ENCODE data around the gene ABTB2. TPM values are rescaled to one million over a fixed set of nuclear protein-coding genes. Genes with fewer than 3 reads are reported as not detected.

The ABTB2 gene
- total RNA-seq, 4 donors from 2014 or later = 7.1 to 9.3 (median 7.7) TPM

- WGBS, 2 donors = 56 to 66% methylated on average over 6 of the region's 6 CpGs
- DNase-seq (ENCODE audit: low spot score in 2 of 2) = no peak
- no peak overlapping the region for H3K4me3 ChIP-seq
- peaks cover 0 to 58% (median 18%) of the 10 kb centered on the region in 4 donors for H3K4me1 ChIP-seq
- no peaks in the 10 kb centered on the region for H3K27me3 ChIP-seq
- H3K27ac ChIP-seq = peak overlapping the region in 1 of 4 donors; percentile 1
- TF ChIP-seq POLR2A (IDR thresholded peaks at IDR 0.05) = no peak
- H3K9me3 ChIP-seq = no peaks in the 10 kb centered on the region
- H3K36me3 ChIP-seq = no peaks in the 10 kb centered on the region
Observed at GRCh38 chr11:34268906-34269430, 88.8 kb downstream of the ABTB2 start.

DNA sequence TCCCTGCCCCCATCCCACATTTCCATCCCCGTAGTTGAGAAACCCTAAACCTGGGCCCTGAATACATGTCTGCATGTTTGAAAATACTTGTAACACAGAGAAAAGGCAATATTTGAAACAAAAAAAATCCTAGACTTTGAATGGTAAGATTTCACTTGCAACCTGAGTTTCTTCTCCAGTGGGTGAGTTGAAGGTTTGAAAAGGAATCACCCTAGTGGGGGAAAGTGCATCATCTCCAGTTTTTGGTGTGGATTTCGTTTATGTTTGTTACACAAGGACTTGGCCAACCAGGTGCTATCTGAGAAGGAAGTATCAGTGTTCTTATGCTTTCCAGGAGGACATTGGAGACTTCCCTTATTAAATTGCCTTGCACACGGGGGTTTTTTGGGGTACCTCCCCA is 90.4 kb downstream of the ABTB2 start:
- H3K27ac ChIP-seq = peak overlapping the region; percentile 29 to 87 (median 54)

DNA sequence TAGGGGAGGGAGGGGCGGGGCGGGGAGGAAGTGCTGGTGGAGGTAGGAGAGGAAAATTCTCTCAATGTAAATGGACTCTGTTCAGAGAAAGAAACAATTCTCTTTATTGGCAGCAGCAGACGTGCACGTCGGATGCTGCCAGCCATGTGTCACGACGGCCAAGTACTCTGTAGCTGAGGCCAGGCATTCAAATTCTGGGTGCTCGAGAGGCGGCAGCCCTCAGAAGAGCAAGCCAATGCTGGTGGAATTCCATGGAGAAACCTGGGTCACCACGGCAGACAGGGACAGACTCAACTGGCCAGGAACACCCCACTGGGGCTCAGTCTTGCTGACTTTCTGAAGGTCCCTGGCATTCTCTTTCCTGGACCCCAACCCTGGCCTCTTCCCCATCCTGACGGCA is 90.8 kb downstream of the ABTB2 start:
- peaks cover 0 to 71% (median 29%) of the 10 kb centered on the region in 4 donors for H3K4me1 ChIP-seq
- DNase-seq (ENCODE audit: low spot score in 2 of 2) = no peak
- H3K27me3 ChIP-seq = no peaks in the 10 kb centered on the region
- 17 to 26% methylated on average over 8 to 11 of the region's 11 CpGs for WGBS, 2 donors
- peak overlapping the region; percentile 29 to 87 (median 54) for H3K27ac ChIP-seq
- TF ChIP-seq, protein P1, sequence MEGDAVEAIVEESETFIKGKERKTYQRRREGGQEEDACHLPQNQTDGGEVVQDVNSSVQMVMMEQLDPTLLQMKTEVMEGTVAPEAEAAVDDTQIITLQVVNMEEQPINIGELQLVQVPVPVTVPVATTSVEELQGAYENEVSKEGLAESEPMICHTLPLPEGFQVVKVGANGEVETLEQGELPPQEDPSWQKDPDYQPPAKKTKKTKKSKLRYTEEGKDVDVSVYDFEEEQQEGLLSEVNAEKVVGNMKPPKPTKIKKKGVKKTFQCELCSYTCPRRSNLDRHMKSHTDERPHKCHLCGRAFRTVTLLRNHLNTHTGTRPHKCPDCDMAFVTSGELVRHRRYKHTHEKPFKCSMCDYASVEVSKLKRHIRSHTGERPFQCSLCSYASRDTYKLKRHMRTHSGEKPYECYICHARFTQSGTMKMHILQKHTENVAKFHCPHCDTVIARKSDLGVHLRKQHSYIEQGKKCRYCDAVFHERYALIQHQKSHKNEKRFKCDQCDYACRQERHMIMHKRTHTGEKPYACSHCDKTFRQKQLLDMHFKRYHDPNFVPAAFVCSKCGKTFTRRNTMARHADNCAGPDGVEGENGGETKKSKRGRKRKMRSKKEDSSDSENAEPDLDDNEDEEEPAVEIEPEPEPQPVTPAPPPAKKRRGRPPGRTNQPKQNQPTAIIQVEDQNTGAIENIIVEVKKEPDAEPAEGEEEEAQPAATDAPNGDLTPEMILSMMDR (IDR thresholded peaks at IDR 0.05) = no peak
- no peak for TF ChIP-seq POLR2A (IDR thresholded peaks at IDR 0.05)
- TF ChIP-seq EP300 (IDR thresholded peaks at IDR 0.05) = no peak
- H3K36me3 ChIP-seq = no peaks in the 10 kb centered on the region
- no peaks in the 10 kb centered on the region for H3K9me3 ChIP-seq
- H3K4me3 ChIP-seq = no peak overlapping the region

More for the DNA sequence above, 90.4 kb downstream of the ABTB2 start:
- Histone ChIP-seq H3K4me3 (no peak overlapping the region), H3K36me3 (no peaks in the 10 kb centered on the region), H3K9me3 (no peaks in the 10 kb centered on the region), H3K27me3 (no peaks in the 10 kb centered on the region), H3K4me1 (peaks cover 0 to 67% (median 28%) of the 10 kb centered on the region in 4 donors)
- WGBS, 2 donors = 53 to 63% methylated on average over 3 of the region's 3 CpGs
- TF ChIP-seq EP300 (IDR thresholded peaks at IDR 0.05) (no peak), POLR2A (IDR thresholded peaks at IDR 0.05) (no peak)
- TF ChIP-seq, protein P1 (IDR thresholded peaks at IDR 0.05) = no peak
- DNase-seq (ENCODE audit: low spot score in 2 of 2) = no peak

GRCh38 chr11:34266090-34266912 is 91.5 kb downstream of the ABTB2 start:
- Histone ChIP-seq H3K4me1 (peaks cover 0 to 76% (median 29%) of the 10 kb centered on the region in 4 donors), H3K27ac (peak overlapping the region; percentile 29 to 87 (median 54)), H3K27me3 (no peaks in the 10 kb centered on the region), H3K36me3 (no peaks in the 10 kb centered on the region), H3K4me3 (no peak overlapping the region), H3K9me3 (no peaks in the 10 kb centered on the region)
- WGBS, 2 donors = 37 to 40% methylated on average over 11 of the region's 11 CpGs
- peak; percentile 48 to 69 for DNase-seq (ENCODE audit: low spot score in 2 of 2)
- TF ChIP-seq, protein P1 (IDR thresholded peaks at IDR 0.05) = no peak
- TF ChIP-seq EP300 (IDR thresholded peaks at IDR 0.05) = peak in 1 of 2 donors; percentile 85

- H3K27ac ChIP-seq = peak overlapping the region in 2 of 4 donors; percentile 69 to 77
- TF ChIP-seq, protein P1 (IDR thresholded peaks at IDR 0.05) = no peak
- TF ChIP-seq EP300 (IDR thresholded peaks at IDR 0.05) (no peak), POLR2A (IDR thresholded peaks at IDR 0.05) (no peak)
- no peak for DNase-seq (ENCODE audit: low spot score in 2 of 2)
- 56 to 71% methylated on average over 11 of the region's 11 CpGs for WGBS, 2 donors
- H3K36me3 ChIP-seq = no peaks in the 10 kb centered on the region
- H3K4me3 ChIP-seq = no peak overlapping the region
- H3K9me3 ChIP-seq = no peaks in the 10 kb centered on the region
- peaks cover 0 to 76% (median 29%) of the 10 kb centered on the region in 4 donors for H3K4me1 ChIP-seq
- H3K27me3 ChIP-seq = no peaks in the 10 kb centered on the region
Observed at GRCh38 chr11:34264303-34265110, 93.3 kb downstream of the ABTB2 start.

Measured in tibial nerve (tissue), 4 donors.